Kidney (tissue), 14 donors: ENCODE measurements around the gene BLOC1S3. TPM values are rescaled to one million over a fixed set of nuclear protein-coding genes. Genes with fewer than 3 reads are reported as not detected.

Source experiments
- DNase-seq, 5 donors: peaks; one replicate each; pipeline ENCODE4 v3.0.0-alpha.2; 2013 to 2020
- FAIRE-seq: peaks from 2 replicates; lab custom pipeline; 2012; peaks lifted over from hg19 to GRCh38; lab: Jason Lieb, UNC
- H3K27ac ChIP-seq, 2 donors: one replicate each; pipeline ENCODE4 v1.7.0; 2013; ENCODE audit warnings: low read depth in 2 of 2, low read length in 2 of 2, inconsistent platforms in 1 of 2
- H3K27me3 ChIP-seq: one replicate; pipeline ENCODE4 v1.7.1; 2013; ENCODE audit warnings: low read length, inconsistent platforms; ENCODE audit not compliant: control insufficient read depth, insufficient read depth
- H3K36me3 ChIP-seq, 3 donors: one replicate each; pipeline versions ENCODE4 v1.7.0 to v1.7.1; 2013; ENCODE audit warnings: low read length in 3 of 3, control low read depth in 1 of 3, inconsistent platforms in 1 of 3; ENCODE audit not compliant: insufficient read depth in 3 of 3, control insufficient read depth in 2 of 3
- H3K4me1 ChIP-seq, 3 donors: one replicate each; pipeline versions ENCODE4 v1.7.0 to v1.7.1; 2013; ENCODE audit warnings: low read length in 3 of 3, inconsistent platforms in 1 of 3, low read depth in 1 of 3; ENCODE audit not compliant: control insufficient read depth in 2 of 3, insufficient read depth in 2 of 3
- H3K4me3 ChIP-seq, 3 donors: one replicate each; pipeline versions ENCODE4 v1.7.0 to v1.8.1; 2013; ENCODE audit warnings: low read length in 3 of 3, control low read depth in 1 of 3, inconsistent platforms in 1 of 3
- H3K9ac ChIP-seq, 3 donors: one replicate each; pipeline versions ENCODE4 v1.7.0 to v1.7.1; 2013; ENCODE audit warnings: low read length in 3 of 3, control low read depth in 1 of 3, inconsistent platforms in 1 of 3
- H3K9me3 ChIP-seq, 3 donors: one replicate each; pipeline versions ENCODE4 v1.7.0 to v1.7.1; 2013; ENCODE audit warnings: low read length in 3 of 3, control low read depth in 1 of 3, inconsistent platforms in 1 of 3; ENCODE audit not compliant: control insufficient read depth in 2 of 3, insufficient read depth in 1 of 3
- intact Hi-C: fragments of 100-400 bp; cut with DNase I; formaldehyde crosslinking; loops from one replicate; pipeline ENCODE4 v1.11.1; 2022
- polyA plus RNA-seq: library from polyadenylated mRNA; stranded (reverse); fragments of 350-450 nt; fragmentation: Illumina TruSeq; extraction: RNeasy Lipid Tissue Mini Kit (QIAGEN cat#74804); gene quantifications from one replicate; pipeline ENCODE4 v1.2.3, GENCODE V29; 2014; ENCODE audit warnings: low read depth, low replicate concordance; ENCODE audit not compliant: insufficient read depth
- total RNA-seq: library from RNA; stranded (reverse); fragmentation: NEBNext Ultra II Directional; extraction: Animal tissue kit (Norgen Biotek cat#: 25700); gene quantifications from one replicate; pipeline ENCODE4 v1.2.1, GENCODE V29; 2021
- TF ChIP-seq, protein P1 (sequence below): IDR thresholded peaks from 3 replicates; pipeline ENCODE4 v1.5.1; 2012; ENCODE audit warnings: mild to moderate bottlenecking, moderate library complexity, borderline replicate concordance; ENCODE audit not compliant: insufficient read depth; ENCODE audit errors: extremely low read depth
- donor health status: control.
- donor health status: control.
- donor health status: control.
- donor health status: control.
- donor health status: control.
- donor health status: DM: yes; HTN: yes; CAD: no.
- donor health status: Normal renal cell carcinoma (clear cell type).

Gene BLOC1S3
- total and polyA plus RNA-seq, 2 donors from 2014 or later = 5.2 to 13.2 TPM

- H3K9ac ChIP-seq = peak within 1 kb of the TSS; percentile 54 to 88 (median 87)
- peak within 1 kb of the TSS; percentile 85 to 91 for H3K27ac ChIP-seq
- H3K4me3 ChIP-seq = peak within 1 kb of the TSS; percentile 92 to 99 (median 93)
- no peaks in the 10 kb centered on the region for H3K36me3 ChIP-seq
- intact Hi-C loops = no loop called here
- DNase-seq (no peak), FAIRE-seq (no peak)
- peaks cover 0 to 19% (median 4%) of the 10 kb centered on the region in 3 donors for H3K4me1 ChIP-seq
- H3K27me3 ChIP-seq = no peaks in the 10 kb centered on the region
- H3K9me3 ChIP-seq = no peaks in the 10 kb centered on the region
- TF ChIP-seq, protein P1, sequence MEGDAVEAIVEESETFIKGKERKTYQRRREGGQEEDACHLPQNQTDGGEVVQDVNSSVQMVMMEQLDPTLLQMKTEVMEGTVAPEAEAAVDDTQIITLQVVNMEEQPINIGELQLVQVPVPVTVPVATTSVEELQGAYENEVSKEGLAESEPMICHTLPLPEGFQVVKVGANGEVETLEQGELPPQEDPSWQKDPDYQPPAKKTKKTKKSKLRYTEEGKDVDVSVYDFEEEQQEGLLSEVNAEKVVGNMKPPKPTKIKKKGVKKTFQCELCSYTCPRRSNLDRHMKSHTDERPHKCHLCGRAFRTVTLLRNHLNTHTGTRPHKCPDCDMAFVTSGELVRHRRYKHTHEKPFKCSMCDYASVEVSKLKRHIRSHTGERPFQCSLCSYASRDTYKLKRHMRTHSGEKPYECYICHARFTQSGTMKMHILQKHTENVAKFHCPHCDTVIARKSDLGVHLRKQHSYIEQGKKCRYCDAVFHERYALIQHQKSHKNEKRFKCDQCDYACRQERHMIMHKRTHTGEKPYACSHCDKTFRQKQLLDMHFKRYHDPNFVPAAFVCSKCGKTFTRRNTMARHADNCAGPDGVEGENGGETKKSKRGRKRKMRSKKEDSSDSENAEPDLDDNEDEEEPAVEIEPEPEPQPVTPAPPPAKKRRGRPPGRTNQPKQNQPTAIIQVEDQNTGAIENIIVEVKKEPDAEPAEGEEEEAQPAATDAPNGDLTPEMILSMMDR = no peak
Observed at GRCh38 chr19:45177817-45178261, 745 bp upstream of the BLOC1S3 start, which contains the start of gene TRAPPC6A. Gene TRAPPC6A (minus strand): TSS chr19:45178237. CDS start chr19:45178218, 19 bp downstream.

DNA sequence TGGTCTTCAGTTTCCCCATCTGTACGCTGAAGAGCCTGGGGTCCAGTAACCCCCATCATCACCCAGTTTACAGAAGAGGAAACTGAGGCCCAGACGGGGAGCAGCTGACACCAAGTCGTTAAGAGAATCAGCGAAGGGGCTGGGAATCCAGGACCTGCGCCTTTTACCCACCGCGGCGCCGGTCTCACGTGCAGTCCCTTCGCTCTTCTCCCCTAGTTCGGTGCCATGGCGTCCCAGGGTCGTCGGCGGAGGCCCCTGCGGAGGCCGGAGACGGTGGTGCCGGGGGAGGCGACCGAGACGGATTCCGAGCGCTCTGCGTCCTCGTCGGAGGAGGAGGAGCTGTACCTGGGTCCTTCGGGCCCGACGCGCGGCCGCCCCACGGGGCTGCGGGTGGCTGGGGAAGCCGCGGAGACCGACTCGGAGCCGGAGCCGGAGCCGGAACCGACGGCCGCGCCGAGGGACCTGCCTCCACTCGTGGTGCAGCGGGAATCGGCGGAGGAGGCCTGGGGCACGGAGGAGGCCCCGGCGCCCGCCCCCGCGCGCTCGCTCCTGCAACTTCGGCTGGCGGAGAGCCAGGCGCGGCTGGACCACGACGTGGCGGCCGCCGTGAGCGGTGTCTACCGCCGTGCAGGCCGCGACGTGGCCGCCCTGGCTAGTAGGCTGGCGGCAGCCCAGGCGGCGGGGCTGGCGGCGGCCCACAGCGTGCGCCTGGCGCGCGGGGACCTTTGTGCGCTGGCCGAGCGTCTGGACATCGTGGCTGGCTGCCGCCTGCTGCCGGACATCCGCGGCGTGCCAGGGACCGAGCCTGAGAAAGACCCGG lies 698 bp downstream of the BLOC1S3 start:
- DNase-seq = peak in 1 of 5 donors; percentile 72
- TF ChIP-seq, protein P1 = no peak
- FAIRE-seq = no peak
- Histone ChIP-seq H3K4me3 (peak overlapping the region; percentile 91 to 99 (median 93)), H3K9me3 (no peaks in the 10 kb centered on the region), H3K9ac (peak overlapping the region; percentile 54 to 88 (median 87)), H3K4me1 (peaks cover 0 to 19% (median 4%) of the 10 kb centered on the region in 3 donors), H3K27ac (peak overlapping the region; percentile 82 to 91), H3K36me3 (no peaks in the 10 kb centered on the region), H3K27me3 (no peaks in the 10 kb centered on the region)
- intact Hi-C loops = no loop called here

DNA sequence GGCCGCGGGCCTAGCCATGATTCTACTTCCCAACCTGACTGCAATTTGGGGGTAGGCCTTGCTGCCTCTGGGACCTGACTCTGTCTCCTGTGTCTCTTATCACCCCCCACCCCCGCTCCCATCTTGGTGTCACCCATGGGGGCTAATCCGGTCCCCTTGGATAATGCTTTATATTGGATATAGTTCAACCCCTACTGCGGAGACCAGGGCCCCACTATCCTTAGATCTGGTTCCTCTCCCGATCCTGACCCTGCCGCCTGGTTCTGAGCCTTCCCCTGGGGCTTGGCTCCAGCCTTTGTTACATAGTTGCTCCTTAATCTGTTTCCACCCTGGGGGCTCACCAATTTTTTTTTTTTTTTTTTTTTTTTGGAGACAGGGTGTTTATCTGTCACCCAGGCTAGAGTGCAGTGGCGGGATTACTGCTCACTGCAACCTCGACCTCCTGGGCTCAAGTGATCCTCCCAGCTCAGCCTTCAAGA lies 1.3 kb downstream of the BLOC1S3 start:
- H3K36me3 ChIP-seq = no peaks in the 10 kb centered on the region
- DNase-seq = peak in 1 of 5 donors; percentile 58
- no peaks in the 10 kb centered on the region for H3K27me3 ChIP-seq
- FAIRE-seq = no peak
- H3K4me3 ChIP-seq = peak overlapping the region; percentile 7 to 99 (median 12)
- peak overlapping the region in 2 of 3 donors; percentile 19 to 54 for H3K9ac ChIP-seq
- TF ChIP-seq, protein P1 = no peak
- peaks cover 0 to 19% (median 4%) of the 10 kb centered on the region in 3 donors for H3K4me1 ChIP-seq
- peak overlapping the region in 1 of 2 donors; percentile 36 for H3K27ac ChIP-seq
- no peaks in the 10 kb centered on the region for H3K9me3 ChIP-seq
- intact Hi-C loops = loop anchor here (10.0 kb wide), 1 partner anchor 145 kb away; the partner anchor contains the start of gene CLASRP
